Measurements from ENCODE around the gene CATSPERD.
"Not testable (repeated sequence)": the region's sequence is repeated elsewhere in the genome, so short reads cannot be mapped to it uniquely, and the experiment has no call there.

CATSPERD gene

DNA sequence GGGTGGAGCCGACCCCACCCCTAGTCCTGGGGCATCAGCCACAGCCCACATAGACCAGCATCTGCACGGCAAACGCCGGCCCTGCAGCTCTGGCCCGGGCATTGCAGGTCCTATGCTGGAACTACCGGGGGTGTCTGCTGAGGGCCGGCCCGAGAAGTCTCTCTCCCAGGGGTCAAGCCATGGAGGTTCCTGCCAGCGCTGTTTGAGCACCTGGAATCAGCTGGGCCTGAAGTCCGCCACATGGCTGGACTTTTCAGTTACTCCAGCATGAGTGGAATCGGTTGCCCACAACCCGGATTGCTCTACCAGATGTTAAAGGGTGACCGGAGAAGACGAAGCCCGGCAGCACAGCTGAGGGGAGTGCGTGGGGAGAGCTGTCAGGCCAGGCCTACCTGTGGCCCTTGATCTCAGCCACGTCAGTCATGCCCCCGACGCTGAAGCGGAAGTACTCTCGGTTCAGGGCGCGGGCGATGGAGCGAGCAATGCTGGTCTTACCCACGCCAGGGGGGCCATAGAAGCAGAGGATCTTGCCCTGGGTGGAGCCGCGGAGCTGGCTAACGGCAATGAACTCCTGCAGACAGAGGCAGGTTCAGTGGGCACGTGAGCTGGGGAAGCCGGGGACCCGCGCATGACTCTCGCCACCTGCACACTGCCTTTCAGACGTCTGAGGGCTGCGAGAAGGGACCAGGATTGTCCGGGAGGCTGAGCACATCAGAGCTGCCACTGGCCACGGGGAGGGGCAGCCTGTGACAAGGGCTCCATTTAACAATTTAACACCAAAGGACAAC lies 21.6 kb upstream of the CATSPERD start:
- DNase-seq, result no peak

DNA sequence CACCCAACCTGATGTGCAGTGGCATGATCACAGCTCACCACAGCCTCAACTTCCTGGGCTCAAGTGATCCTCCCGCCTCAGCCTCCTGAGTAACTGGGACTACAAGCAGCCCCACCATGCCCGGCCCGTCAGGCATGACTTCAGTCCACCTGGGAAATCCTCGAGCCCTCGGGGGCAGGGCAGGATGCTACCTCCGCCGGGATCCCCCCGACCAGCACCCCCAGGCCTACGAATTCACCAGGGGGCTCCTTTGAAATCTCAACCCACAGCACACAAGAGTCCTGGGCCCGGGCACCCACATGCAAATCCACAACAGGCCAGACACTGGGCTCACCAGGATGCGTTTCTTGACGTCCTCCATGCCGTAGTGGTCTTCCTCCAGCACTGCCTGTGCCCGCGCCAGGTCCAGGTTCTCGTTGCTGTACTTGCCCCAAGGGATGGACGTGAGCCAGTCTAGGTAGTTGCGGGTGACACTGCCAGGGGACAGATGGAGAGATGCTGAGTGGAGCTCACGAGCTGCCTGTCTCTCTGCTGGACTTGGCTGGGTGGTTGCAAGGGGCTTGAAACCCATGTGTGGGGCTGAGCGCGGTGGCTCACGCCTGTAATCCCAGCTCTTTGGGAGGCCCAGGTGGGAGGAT lies 19.9 kb upstream of the CATSPERD start:
- DNase-seq, result no peak

DNA sequence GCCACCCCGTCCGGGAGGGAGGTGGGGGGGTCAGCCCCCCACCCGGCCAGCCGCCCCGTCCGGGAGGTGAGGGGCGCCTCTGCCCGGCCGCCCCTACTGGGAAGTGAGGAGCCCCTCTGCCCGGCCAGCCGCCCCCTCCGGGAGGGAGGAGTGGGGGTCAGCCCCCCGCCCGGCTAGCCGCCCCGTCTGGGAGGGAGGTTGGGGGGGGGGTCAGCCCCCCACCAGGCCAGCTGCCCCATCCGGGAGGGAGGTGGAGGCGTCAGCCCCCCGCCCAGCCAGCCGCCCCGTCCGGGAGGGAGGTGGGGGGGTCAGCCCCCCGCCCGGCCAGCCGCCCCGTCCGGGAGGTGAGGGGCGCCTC lies 18.4 kb upstream of the CATSPERD start:
- not testable (repeated sequence) for DNase-seq

- no peak for DNase-seq
Observed at GRCh38 chr19:5703819-5704818, 16.3 kb upstream of the CATSPERD start.

DNA sequence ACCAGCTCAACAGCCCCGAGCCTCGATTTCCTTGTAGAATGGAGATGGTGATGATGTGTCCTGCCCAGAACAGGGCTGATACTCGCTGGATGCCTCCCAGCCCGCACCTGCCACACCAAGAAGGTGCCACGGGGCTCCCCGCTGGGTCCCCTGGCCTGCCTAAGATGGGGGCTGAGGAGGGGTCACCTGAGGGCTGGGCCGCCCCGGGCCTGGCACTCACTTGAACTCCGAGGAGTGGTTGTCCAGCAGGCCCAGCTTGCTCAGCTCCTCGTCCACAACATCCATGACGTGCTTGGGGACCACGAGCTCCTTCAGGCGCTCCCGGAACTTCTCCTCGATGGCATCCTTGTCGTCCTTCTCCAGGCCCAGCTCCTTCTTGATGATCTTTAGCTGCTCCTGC lies 14.9 kb upstream of the CATSPERD start:
- no peak for DNase-seq

DNA sequence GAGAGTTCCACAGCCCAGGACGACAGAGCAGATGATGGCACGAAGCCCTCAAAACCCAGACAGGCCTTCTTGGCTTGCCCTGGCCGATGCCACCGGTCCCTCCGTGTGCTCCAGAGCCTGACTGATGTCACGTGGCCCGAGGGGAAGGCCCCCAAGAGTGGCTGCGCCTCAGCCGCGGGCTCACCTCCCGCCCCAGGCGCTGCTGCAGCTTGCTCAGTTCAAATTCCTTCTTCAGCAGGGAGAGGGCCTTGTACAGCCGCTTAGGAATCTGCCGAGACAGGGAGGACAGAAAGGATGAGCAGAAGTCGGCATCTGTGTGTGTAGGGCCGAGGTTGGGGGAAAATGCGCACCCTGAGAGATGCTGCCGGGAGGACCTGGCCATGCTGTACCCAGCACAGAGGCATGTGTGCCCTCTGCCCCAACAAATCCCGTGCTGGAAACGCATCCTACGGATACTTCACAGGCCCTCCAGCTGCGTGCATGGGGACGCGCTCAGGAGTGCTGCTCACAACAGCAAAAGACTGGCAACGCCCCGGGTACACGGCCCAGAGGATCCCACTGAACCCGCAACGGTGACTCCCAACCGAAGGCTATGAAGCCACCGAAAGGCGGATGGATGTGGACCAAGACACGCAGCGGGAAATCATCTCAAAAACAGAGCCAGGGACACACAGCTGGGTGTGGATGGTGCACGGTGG lies 13.4 kb upstream of the CATSPERD start:
- no peak for DNase-seq

GRCh38 chr19:5707576-5708575 lies 12.6 kb upstream of the CATSPERD start:
- no peak for DNase-seq

GRCh38 chr19:5711025-5711424 lies 9.4 kb upstream of the CATSPERD start:
- no peak for DNase-seq

GRCh38 chr19:5711713-5712161 lies 8.7 kb upstream of the CATSPERD start:
- DNase-seq, result no peak

DNA sequence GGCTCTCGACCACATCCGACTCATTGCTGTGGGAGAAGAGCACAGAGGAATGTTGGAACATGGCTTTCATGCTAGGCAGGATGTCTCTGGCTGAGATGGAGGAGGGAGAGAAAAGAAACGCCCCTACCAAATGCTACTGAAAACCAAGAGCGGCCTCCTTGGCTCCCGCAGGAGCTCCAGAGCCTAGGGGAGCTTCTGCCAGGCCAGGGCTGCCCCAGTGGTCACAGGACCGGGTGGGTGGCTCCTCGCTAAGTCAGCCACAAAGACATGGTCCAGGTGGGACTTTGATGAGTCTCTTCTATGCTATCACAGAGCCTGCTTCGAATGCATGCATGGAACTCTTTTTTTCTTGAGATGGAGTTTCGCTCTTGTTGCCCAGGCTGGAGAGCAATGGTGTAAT lies 7.2 kb upstream of the CATSPERD start:
- no peak for DNase-seq

GRCh38 chr19:5714816-5715215 lies 5.6 kb upstream of the CATSPERD start:
- no peak for DNase-seq

DNA sequence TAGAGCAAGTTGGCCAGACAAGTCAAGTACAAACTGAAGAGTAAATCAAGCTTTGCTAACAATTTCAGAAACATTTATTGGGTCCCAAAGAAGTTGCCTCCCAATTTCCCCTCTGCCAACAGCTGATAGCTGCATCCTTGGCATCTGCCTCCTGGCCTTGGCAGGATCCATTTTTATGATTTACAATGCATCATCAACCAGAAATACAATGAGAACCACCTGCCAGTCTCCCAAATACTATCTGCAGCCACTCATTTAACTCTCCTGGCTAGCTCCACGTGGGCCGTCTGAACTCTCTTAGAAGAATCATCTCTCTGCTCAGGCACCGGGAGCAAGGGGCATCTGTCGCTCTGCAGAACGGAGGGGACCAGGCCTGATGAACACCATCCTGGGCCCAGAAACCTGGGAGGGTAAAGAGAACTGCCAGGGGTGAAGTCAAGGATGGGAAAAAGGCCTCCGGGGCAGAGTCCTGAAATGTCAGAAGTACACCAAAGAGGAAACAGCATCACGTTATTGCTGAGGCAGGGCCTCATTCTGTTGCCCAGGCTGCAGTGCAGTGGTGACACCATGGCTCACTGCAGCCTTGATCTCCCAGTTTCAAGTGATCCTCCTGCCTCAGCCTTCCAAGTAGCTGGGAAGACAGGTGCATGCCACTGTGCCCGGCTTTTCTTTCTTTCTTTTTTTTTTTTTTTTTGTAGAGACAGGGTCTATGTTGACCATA lies 3.1 kb upstream of the CATSPERD start:
- no peak for DNase-seq

GRCh38 chr19:5718037-5718578 lies 2.3 kb upstream of the CATSPERD start:
- DNase-seq, result no peak

GRCh38 chr19:5718579-5719273 lies 1.7 kb upstream of the CATSPERD start:
- no peak for DNase-seq

- DNase-seq, result peak in 1 of 2 donors; percentile 36
Observed at GRCh38 chr19:5719274-5719960, 1.0 kb upstream of the CATSPERD start.

DNA sequence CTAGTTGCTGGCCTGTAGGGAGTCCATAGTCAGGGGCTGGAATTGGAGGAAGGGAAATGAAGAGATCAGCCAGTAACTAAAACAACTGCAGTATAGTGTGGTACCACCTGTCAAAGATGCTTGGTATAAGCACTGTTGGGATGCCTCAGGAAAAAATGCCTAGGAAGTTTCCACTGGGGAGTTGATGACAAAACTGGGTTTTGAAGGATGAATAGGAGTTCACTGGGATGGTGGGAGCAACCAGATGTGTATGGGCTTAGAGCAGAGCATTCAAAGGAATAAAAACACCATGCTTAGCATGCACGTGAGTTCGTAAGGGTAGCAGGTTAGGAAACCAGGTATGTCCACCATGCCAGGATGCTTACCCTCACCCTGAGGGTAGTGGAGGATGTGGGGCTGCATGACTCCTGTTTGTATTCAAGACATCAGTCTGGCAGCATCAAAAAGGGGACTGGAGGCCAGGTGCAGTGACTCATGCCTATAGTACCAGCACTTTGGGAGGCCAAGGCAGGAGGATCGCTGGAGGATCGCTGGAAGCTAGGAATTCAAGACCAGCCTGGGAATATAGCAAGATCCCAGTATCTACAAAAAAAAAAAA lies 7.1 kb downstream of the CATSPERD start:
- DNase-seq, result no peak

DNA sequence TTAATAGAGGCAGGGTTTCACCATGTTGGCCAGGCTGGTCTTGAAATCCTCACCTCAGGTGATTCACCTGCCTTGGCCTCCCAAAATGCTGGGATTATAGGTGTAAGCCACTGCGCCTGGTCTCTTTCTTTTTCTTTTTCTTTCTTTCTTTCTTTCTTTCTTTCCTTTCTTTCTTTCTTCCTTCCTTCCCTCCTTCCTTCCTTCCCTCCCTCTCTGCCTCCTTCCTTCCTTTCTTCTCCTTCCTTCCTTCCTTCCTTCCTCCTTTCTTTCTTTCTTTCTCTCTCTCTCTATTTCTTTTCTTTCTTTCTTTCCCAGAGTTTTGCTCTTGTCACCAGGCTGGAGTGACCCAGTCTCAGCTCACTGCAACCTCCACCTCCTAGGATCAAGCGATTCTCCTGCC lies 12.7 kb downstream of the CATSPERD start:
- DNase-seq, result not testable (repeated sequence)

DNA sequence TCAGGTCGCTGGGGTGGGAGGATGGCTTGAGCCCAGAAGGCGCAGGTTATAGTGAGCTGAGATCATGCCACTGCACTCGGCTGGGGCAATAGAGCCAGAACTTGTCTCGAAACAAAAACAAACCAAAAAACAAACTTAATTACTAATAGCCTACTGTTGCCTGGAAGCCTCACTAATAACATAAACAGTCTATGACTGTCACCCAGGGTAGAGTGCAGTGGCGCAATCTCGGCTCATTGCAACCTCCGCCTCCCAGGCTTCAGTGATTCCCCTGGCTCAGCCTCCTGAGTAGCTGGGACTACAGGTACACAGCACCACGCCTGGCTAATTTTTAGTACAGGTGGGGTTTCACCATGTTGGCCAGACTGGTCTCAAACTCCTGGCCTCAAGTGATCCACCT lies 18.0 kb downstream of the CATSPERD start:
- DNase-seq, result no peak

GRCh38 chr19:5742051-5742450 lies 21.6 kb downstream of the CATSPERD start:
- DNase-seq, result no peak

Measured in CD4-positive, alpha-beta T cell treated with Interferon alpha-2 for 1 hour (primary cell).